K562 (cell line): ENCODE results near the gene DCAF6. TPM values are rescaled to one million over a fixed set of nuclear protein-coding genes. Genes with fewer than 3 reads are reported as not detected.

Experiments
- ATAC-seq: fragments of 200-7000 bp; cut with Tn5 transposase; 3 replicates; pipeline ENCODE4 v1.9.1; 2020; ENCODE audit warnings: moderate library complexity
- BruUV-seq: library from RNA; stranded (reverse); fragments of 400-500 nt; replicated peaks from 2 replicates; lab custom pipeline; 2021; lab: Mats Ljungman, UMichigan
- CTCF ChIA-PET: fragments of 300-600 bp; formaldehyde crosslinking; extraction: SDS; loops from one replicate; lab custom pipeline; 2021; ENCODE audit warnings: low intra/inter-chr PET ratio; lab: Yijun Ruan, JAX
- POLR2A ChIA-PET: fragments of 300-600, 350-650 bp; sonication (Branson Sonifier 250); formaldehyde crosslinking; extraction: SDS; loops from one replicate; lab custom pipeline; 2021; ENCODE audit warnings: antibody characterized with exemption, inconsistent platforms; lab: Yijun Ruan, JAX
- DNase-seq, 4 experiments: peaks; one replicate each; pipeline versions ENCODE4 v3.0.0 to v3.0.0-alpha.2; 2011 to 2018; ENCODE audit warnings: low spot score in 3 of 4, mixed read lengths in 3 of 4; ENCODE audit errors: extremely low read depth in 1 of 4
- FAIRE-seq: peaks from 2 replicates; lab custom pipeline; 2011; peaks lifted over from hg19 to GRCh38; lab: Jason Lieb, UNC
- H2AFZ ChIP-seq: 2 replicates; pipeline ENCODE4 v1.6.0; 2011; ENCODE audit warnings: low read depth, low read length, control low read depth, inconsistent platforms
- H3K27ac ChIP-seq: fragments of 200-600 bp; 3 replicates; pipeline ENCODE4 v1.8.0; 2011; ENCODE audit warnings: low read depth, mild to moderate bottlenecking, control low read depth, inconsistent platforms, low read length, moderate library complexity, mixed read lengths; ENCODE audit errors: extremely low read depth
- H3K27me3 ChIP-seq, 2 experiments: fragments of 300-600 bp in 1 of 2; 2 replicates in 1 of 2; 3 replicates in 1 of 2; pipeline versions ENCODE4 v1.6.0 to v1.8.0; 2011; ENCODE audit warnings: inconsistent platforms in 2 of 2, low read length in 2 of 2, mild to moderate bottlenecking in 1 of 2, mixed read lengths in 1 of 2, moderate library complexity in 1 of 2; ENCODE audit not compliant: control insufficient read depth in 2 of 2, insufficient read depth in 2 of 2
- H3K36me3 ChIP-seq: fragments of 300-600 bp; 3 replicates; pipeline ENCODE4 v1.8.0; 2011; ENCODE audit warnings: mild to moderate bottlenecking, low read length, inconsistent platforms; ENCODE audit not compliant: control insufficient read depth, insufficient read depth
- H3K4me1 ChIP-seq, 2 experiments: fragments of 200-600 bp in 1 of 2; replicated peaks in 1 of 2; 2 replicates in 1 of 2; 3 replicates in 1 of 2; pipeline versions ENCODE4 v1.5.1 to v1.8.0; 2011; ENCODE audit warnings: inconsistent platforms in 2 of 2, low read length in 2 of 2, mild to moderate bottlenecking in 1 of 2, mixed read lengths in 1 of 2, moderate library complexity in 1 of 2; ENCODE audit not compliant: control insufficient read depth in 2 of 2, insufficient read depth in 2 of 2
- H3K4me2 ChIP-seq: 2 replicates; pipeline ENCODE4 v1.6.1; 2011; ENCODE audit warnings: low read length, control low read depth, inconsistent platforms, mixed read lengths; ENCODE audit not compliant: insufficient read depth
- H3K4me3 ChIP-seq: fragments of 200-600 bp; sonication (generic), shearing (Covaris generic); 2 replicates; pipeline ENCODE4 v1.5.1; 2016; ENCODE audit warnings: control low read depth, inconsistent platforms
- H3K79me2 ChIP-seq: fragments of 200-600 bp; 3 replicates; pipeline ENCODE4 v1.8.0; 2011; ENCODE audit warnings: low read length, inconsistent platforms; ENCODE audit not compliant: control insufficient read depth, insufficient read depth
- H3K9ac ChIP-seq, 2 experiments: 2 replicates each; pipeline versions ENCODE4 v1.6.0 to v1.6.1; 2011; ENCODE audit warnings: low read depth in 2 of 2, low read length in 2 of 2, control low read depth in 1 of 2, inconsistent platforms in 1 of 2, mild to moderate bottlenecking in 1 of 2, mixed read lengths in 1 of 2; ENCODE audit not compliant: insufficient read depth in 1 of 2
- H3K9me1 ChIP-seq: one replicate; pipeline ENCODE4 v1.6.0; 2011; ENCODE audit warnings: inconsistent platforms, mild to moderate bottlenecking, low read length, moderate library complexity; ENCODE audit not compliant: control insufficient read depth, insufficient read depth
- H3K9me3 ChIP-seq: replicated peaks from 2 replicates; pipeline ENCODE4 v1.5.1; 2011; ENCODE audit warnings: low read depth, low read length, inconsistent platforms; ENCODE audit not compliant: control insufficient read depth, insufficient read depth
- H4K20me1 ChIP-seq: replicated peaks from 2 replicates; pipeline ENCODE4 v1.6.1; 2011; ENCODE audit warnings: low read length, inconsistent platforms, mixed read lengths; ENCODE audit not compliant: control insufficient read depth, insufficient read depth
- ATF7 ChIP-seq: fragments of 450-650 bp; IDR thresholded peaks from 2 replicates; pipeline ENCODE4 v1.7.1; 2014; ENCODE audit warnings: mild to moderate bottlenecking, moderate library complexity
- C11orf30 ChIP-seq: fragments of 450-650 bp; IDR thresholded peaks from 2 replicates; pipeline ENCODE4 v1.6.1; 2016; ENCODE audit warnings: low read depth, mild to moderate bottlenecking
- JUND ChIP-seq, 2 experiments: IDR thresholded peaks; 2 replicates in 1 of 2; 3 replicates in 1 of 2; pipeline ENCODE4 v1.6.1; 2011; ENCODE audit warnings: borderline replicate concordance in 2 of 2, low read depth in 2 of 2, low read length in 2 of 2, improper control_type of control experiment in 1 of 2, missing biosample characterization in 1 of 2, missing genetic modification characterization in 1 of 2, missing genetic modification reagents in 1 of 2
- KAT8 ChIP-seq: fragments of 450-650 bp; IDR thresholded peaks from 2 replicates; pipeline ENCODE4 v1.6.1; 2016; ENCODE audit warnings: low read depth, mild to moderate bottlenecking
- POLR2A ChIP-seq: fragments of 450-650 bp; conservative IDR thresholded peaks from 2 replicates; pipeline ENCODE4 v1.6.1; 2016
- WGBS: fragments of 100-300 bp; shearing (Covaris generic); methylation state at CpG from one replicate; pipeline ENCODE4 v1.1.6; 2016; ENCODE audit warnings: low coverage, mixed read lengths; ENCODE audit not compliant: insufficient coverage; ENCODE audit errors: missing lambda C conversion rate; 5-methylcytosine and 5-hydroxymethylcytosine counted together
- in situ Hi-C: fragments of 300-500 bp; cut with MboI; formaldehyde crosslinking; loops from 4 replicates; pipeline ENCODE4 v1.15.0; 2018; ENCODE audit warnings: inconsistent platforms, mixed read lengths
- intact Hi-C: fragments of 100-400 bp; cut with micrococcal nuclease; formaldehyde crosslinking; loops from 2 replicates; pipeline ENCODE4 v1.14.2; 2022
- polyA plus RNA-seq, 8 experiments: library from polyadenylated mRNA; depleted of rRNA in 4 of 8; stranded (reverse) in 5 of 8; unstranded in 3 of 8; fragments of >200 nt; fragmentation: Nextera tagmentation in 2 of 8; fragmentation: Illumina TruSeq in 1 of 8; extraction: Ambion mirVana in 2 of 8; extraction: Trizol in 1 of 8; gene quantifications; 2 replicates each; pipeline versions ENCODE4 v1.2.1 to v1.2.3, GENCODE V29; 2011 to 2014; ENCODE audit warnings: inconsistent platforms in 1 of 8, missing spikeins in 1 of 8
- total RNA-seq, 7 experiments: library from RNA; depleted of rRNA in 6 of 7; stranded (reverse); fragments of >200 nt in 6 of 7; fragmentation: Illumina TruSeq in 2 of 7; extraction: Trizol in 2 of 7; gene quantifications; 2 replicates each; pipeline versions ENCODE4 v1.2.1 to v1.2.3, GENCODE V29; 2011 to 2021; ENCODE audit warnings: low replicate concordance in 1 of 7
- TF ChIP-seq, protein P1 (sequence below), 2 experiments: fragments of 150-350 bp in 1 of 2; IDR thresholded peaks; 2 replicates each; pipeline ENCODE4 v1.6.1; 2012 to 2016; ENCODE audit warnings: low read depth in 2 of 2, low read length in 2 of 2, mild to moderate bottlenecking in 1 of 2, moderate library complexity in 1 of 2
- TF ChIP-seq, protein P2 (sequence below), 2 experiments: fragments of 450-650 bp in 1 of 2; sonication (generic) in 1 of 2; formaldehyde crosslinking in 1 of 2; IDR thresholded peaks in 1 of 2; conservative IDR thresholded peaks in 1 of 2; 2 replicates each; pipeline versions ENCODE4 v1.6.1 to v1.8.1; 2016 to 2023; ENCODE audit warnings: mild to moderate bottlenecking in 2 of 2, moderate library complexity in 2 of 2, inconsistent platforms in 1 of 2, missing genetic modification reagents in 1 of 2

Gene DCAF6
- total and polyA plus RNA-seq, 9 of the 15 experiments (the other 6 are each of a cell fraction or from before 2014, with no cell fraction given), result 19.1 to 102 (median 46.3) TPM

DNA sequence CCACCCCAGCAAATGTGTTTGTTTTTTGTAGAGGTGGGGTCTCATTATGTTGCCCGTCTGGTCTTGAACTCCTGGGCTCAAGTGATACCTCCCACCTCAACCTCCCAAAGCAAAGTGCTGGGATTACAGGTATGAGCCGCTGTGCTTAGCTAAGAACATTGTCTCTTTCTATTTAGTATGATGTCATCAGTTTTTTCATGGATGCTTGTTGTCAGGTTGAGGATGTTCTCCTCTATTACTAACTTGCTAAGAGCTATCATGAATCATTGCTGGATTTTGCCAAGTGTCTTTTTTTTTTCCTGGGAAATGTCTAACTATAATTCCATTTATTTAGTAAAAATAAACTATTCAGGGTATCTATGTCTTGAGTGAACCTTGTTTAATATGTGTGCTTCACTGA, 19.4 kb downstream of the DCAF6 start:
- intact Hi-C loops, result no loop called here
- POLR2A ChIA-PET, result interaction anchor here (0.6 to 1.9 kb wide), 4 partner anchors 13 to 20 kb away, joined by 3 to 9 read pairs (median 3); partner anchors contain the start of genes DCAF6 and MPC2
- CTCF ChIA-PET, result no interaction called here

More for the DNA sequence above, 19.4 kb downstream of the DCAF6 start:
- FAIRE-seq, result no peak
- Histone ChIP-seq H4K20me1 (no peaks in the 10 kb centered on the region), H3K27ac (no peak overlapping the region), H3K9me1 (no peaks in the 10 kb centered on the region), H3K4me3 (no peak overlapping the region), H3K9me3 (no peaks in the 10 kb centered on the region), H3K27me3 (no peaks in the 10 kb centered on the region), H3K9ac (no peak overlapping the region), H3K36me3 (peaks cover 44% of the 10 kb centered on the region), H3K4me2 (no peak overlapping the region), H2AFZ (no peak overlapping the region), H3K79me2 (peaks cover 81% of the 10 kb centered on the region), H3K4me1 (no peaks in the 10 kb centered on the region; a peak in 2 of 5 replicates)
- TF ChIP-seq ATF7, result peak; percentile 85; the same call in 1 of the 2 replicates
- no peak for TF ChIP-seq JUND (IDR thresholded peaks at IDR 0.05; ENCODE audit: borderline replicate concordance, low read depth, low read length)
- peak; percentile 45; the same call in 1 of the 3 replicates for TF ChIP-seq JUND (tag; IDR thresholded peaks at IDR 0.05; ENCODE audit: borderline replicate concordance, low read depth, low read length)
- TF ChIP-seq, protein P1, sequence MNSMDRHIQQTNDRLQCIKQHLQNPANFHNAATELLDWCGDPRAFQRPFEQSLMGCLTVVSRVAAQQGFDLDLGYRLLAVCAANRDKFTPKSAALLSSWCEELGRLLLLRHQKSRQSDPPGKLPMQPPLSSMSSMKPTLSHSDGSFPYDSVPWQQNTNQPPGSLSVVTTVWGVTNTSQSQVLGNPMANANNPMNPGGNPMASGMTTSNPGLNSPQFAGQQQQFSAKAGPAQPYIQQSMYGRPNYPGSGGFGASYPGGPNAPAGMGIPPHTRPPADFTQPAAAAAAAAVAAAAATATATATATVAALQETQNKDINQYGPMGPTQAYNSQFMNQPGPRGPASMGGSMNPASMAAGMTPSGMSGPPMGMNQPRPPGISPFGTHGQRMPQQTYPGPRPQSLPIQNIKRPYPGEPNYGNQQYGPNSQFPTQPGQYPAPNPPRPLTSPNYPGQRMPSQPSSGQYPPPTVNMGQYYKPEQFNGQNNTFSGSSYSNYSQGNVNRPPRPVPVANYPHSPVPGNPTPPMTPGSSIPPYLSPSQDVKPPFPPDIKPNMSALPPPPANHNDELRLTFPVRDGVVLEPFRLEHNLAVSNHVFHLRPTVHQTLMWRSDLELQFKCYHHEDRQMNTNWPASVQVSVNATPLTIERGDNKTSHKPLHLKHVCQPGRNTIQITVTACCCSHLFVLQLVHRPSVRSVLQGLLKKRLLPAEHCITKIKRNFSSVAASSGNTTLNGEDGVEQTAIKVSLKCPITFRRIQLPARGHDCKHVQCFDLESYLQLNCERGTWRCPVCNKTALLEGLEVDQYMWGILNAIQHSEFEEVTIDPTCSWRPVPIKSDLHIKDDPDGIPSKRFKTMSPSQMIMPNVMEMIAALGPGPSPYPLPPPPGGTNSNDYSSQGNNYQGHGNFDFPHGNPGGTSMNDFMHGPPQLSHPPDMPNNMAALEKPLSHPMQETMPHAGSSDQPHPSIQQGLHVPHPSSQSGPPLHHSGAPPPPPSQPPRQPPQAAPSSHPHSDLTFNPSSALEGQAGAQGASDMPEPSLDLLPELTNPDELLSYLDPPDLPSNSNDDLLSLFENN (IDR thresholded peaks at IDR 0.05; ENCODE audit: low read depth in 2 of 2, low read length in 2 of 2), result no peak
- no peak for TF ChIP-seq KAT8
- 0 out of 2 replicates have a peak, but pooled peaks have one; percentile 5 for TF ChIP-seq POLR2A
- TF ChIP-seq, protein P2, sequence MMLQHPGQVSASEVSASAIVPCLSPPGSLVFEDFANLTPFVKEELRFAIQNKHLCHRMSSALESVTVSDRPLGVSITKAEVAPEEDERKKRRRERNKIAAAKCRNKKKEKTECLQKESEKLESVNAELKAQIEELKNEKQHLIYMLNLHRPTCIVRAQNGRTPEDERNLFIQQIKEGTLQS (IDR thresholded peaks at IDR 0.05), result peak; percentile 81
- TF ChIP-seq, protein P2 (CRISPR knock-in tag; conservative IDR thresholded peaks at IDR 0.05), result no peak
- TF ChIP-seq C11orf30, result peak; percentile 14; the same call in 1 of the 2 replicates
- BruUV-seq, result no TSS peak
- no peak for DNase-seq
- WGBS, result 87% methylated on average over 2 of the region's 2 CpGs
- ATAC-seq, result peak; percentile 12; the same call in 2 of the 3 replicates
- in situ Hi-C loops, result no loop called here
